Hematopoietic multipotent progenitor cell (in vitro differentiated cells): ENCODE results near the gene PPP6R2. TPM values are rescaled to one million over a fixed set of nuclear protein-coding genes. Genes with fewer than 3 reads are reported as not detected.
"Not testable (repeated sequence)": the region's sequence is repeated elsewhere in the genome, so short reads cannot be mapped to it uniquely, and the experiment has no call there.

Experiments used
- DNase-seq, 3 donors: peaks; one replicate each; pipeline ENCODE4 v3.0.0-alpha.2; 2011 to 2015; ENCODE audit warnings: low read depth in 2 of 3, low spot score in 2 of 3
- total RNA-seq: library from RNA; depleted of rRNA; stranded (reverse); fragments of >200 nt; gene quantifications from one replicate; pipeline ENCODE4 v1.2.3, GENCODE V29; 2012

Gene PPP6R2
- total RNA-seq, 1 donor = 70.3 TPM

DNA sequence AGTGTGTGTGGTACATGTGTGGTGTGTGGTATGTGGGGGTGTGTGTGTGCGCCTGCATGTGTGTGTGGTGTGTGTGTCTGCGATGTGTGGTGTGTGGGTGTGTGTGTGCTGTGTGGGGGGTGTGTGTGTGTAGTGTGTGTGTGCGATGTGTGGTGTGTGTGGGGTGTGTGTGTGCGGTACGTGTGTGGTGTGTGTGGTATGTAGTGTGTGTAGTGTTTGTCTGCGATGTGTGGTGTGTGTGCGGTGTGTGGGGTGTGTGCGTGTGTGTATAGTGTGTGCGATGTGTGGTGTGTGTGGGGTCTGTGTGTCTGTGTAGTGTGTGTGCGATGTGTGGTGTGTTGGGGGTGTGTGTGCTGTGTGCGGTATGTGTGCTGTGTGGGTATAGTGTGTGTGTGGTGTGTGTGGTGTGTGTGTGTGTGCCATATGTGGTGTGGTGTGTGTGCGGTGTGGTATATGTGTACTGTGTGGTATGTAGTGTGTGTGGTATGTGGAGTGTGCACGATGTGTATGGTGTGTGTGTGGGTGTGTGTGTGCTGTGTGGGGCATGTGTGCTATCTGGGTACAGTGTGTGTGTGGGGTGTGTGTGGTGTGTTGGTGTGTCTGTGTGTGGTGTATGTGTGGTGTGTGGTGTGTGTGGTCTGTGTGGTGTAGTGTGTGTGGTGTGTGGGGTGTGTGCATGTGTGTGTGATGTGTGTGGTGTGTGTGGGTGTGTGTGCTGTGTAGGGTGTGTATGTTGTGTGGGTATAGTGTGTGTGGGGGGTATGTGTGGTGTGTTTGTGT, 5.7 kb upstream of the PPP6R2 start:
- DNase-seq = no peak

- DNase-seq = no peak
Measured at GRCh38 chr22:50338042-50338573, 5.0 kb upstream of the PPP6R2 start.

- no peak for DNase-seq
Measured at GRCh38 chr22:50338860-50339462, 4.2 kb upstream of the PPP6R2 start.

- peak in 2 of 3 donors; percentile 24 to 41 for DNase-seq
Measured at GRCh38 chr22:50339945-50340879, 2.9 kb upstream of the PPP6R2 start.

DNA sequence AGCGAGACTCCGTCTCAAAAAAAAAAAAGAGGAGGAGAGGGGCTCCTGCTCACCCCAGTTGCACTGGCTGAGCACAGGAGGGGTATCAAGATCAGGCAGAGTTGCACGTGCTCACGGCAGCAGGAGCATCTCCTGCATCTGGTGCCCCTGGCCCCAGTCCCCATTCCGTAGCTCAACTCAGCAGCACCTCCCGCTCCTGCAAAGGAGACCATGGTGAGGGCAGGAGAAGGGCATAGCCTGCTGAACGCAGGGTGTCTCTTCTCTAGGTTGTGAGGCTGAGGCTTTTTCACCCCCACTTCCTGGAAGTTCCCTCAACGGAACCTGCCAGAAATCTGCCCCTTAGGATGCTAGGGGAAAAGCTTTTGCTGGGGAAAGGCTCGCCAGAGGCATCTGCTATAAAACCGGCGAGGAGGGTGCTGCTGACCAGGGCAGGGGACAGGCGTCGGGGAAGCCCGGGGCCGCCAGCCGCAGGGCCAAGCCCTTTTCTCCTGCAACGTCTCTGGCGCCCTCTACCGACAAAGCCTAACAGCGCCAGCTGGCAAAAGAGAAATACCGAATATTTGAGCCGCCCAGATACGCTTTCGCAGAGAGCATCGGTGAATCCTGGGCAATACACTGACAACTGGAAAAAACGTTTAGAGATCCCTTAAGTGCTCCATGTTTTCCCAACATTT, 1.0 kb upstream of the PPP6R2 start:
- peak; percentile 77 to 93 (median 84) for DNase-seq

DNA sequence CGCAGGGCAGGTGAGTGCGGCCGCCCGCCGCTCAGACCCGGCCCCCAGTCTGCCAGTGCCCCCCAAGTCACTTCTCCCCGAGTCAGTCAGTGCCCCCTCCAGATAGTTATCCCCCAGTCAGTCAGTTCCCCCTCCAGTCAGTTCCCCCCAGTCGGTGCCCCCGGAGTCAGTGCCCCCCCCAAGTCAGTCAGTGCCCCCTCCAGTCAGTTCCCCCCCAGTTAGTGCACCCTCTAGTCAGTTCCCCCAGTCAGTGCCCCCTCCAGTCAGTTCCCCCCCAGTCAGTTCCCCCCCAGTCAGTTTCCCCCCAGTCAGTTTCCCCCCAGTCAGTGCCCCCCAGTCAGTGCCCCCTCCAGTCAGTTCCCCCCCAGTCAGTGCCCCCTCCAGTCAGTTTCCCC, 411 bp downstream of the PPP6R2 start:
- DNase-seq = no peak

- no peak for DNase-seq
Measured at GRCh38 chr22:50346470-50346869, 3.3 kb downstream of the PPP6R2 start.

DNA sequence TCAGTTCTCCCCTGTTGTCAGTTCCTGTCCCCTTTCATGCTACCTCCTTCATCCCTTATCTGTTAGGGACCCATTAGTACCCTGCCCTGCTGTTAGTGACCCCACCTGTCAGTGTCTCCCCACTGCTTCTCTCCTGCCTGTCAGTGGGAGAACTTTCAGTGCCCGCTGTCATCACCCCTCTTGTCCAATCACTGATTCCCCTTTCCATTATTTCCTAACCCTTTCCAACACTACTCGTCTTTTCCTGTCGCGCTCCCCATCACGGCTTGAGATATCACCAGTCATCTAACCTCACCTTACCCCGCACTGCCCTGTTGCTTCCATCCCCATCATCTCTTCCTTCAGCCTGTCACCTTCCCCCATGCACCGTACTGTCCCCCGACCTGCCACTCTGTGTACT, 4.0 kb downstream of the PPP6R2 start:
- no peak for DNase-seq

GRCh38 chr22:50348058-50348457, 4.9 kb downstream of the PPP6R2 start:
- no peak for DNase-seq

DNA sequence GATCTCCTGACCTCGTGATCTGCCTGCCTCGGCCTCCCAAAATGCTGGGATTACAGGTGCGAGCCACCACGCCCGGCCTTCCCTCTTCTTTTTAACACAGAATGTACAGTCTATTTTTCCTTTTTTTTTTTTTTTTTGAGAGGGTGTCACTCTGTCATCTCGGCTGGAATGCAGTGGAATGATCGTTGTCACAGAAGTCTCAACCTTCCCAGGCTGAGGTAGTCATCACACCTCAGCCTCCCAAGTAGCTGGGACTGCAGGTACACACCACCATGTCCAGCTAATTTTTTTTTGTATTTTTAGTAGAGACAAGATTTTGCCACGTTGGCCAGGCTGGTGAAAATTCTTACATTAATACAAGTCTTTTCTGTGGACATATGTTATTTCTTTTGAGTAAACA, 13.1 kb downstream of the PPP6R2 start:
- DNase-seq = no peak

- no peak for DNase-seq
Measured at GRCh38 chr22:50357222-50357621, 14.1 kb downstream of the PPP6R2 start.

- DNase-seq = no peak
Measured at GRCh38 chr22:50357756-50358155, 14.6 kb downstream of the PPP6R2 start.

- DNase-seq = no peak
Measured at GRCh38 chr22:50360578-50360977, 17.5 kb downstream of the PPP6R2 start.

DNA sequence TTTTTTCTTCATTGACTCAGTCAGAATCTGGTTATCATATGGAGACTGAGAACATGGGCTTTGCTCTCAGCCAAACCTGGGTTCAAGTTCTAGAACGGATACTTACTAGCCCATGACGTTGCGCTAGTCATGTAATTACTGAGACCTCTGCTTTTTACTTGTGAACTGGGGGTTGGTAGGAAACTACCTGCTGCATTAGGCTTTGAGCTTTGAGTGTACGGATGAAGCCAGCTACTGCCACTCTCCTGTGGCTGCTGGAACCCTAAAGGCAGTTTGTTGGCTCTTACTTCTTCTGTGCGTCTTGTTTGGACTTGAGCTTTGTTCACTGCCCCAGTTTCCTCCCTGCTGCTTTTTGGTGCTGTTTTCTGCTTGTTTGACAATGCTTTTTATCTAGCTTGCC, 18.1 kb downstream of the PPP6R2 start:
- DNase-seq = no peak

- DNase-seq = no peak
Measured at GRCh38 chr22:50361688-50362087, 18.6 kb downstream of the PPP6R2 start.

DNA sequence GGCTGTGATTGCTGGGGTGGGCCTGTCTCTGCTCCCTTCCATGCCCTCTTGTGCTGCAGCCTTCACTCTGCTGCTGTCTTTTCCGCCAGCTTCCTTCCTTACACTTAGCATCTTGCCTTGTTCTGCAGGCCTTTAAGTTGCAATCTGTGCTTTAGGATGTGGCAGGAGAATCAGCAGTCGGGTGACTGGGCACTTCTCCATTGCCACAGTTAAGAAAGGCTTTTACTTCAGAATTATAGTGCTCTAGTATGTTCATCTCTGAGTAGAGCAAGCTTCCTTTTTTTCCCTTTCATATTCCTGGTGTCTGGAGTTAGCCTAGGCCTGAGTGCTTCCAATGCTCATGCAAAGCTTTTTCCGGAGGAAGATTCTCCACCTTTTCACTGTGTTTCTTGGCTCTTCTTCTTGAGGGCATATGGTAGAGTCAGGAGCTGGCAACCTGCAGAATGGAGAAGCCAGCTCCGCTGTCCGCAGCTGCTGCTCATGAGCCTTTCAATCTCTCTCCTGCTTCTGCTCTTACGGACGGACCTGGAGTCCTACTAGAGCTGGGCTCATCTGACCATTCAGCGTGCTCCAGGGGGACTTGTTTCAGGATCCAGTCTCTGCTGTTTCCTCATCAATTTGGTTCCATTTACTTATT, 20.2 kb downstream of the PPP6R2 start:
- peak in 1 of 3 donors; percentile 21 for DNase-seq

- not testable (repeated sequence) for DNase-seq
Measured at GRCh38 chr22:50363803-50364194, 20.7 kb downstream of the PPP6R2 start.

DNA sequence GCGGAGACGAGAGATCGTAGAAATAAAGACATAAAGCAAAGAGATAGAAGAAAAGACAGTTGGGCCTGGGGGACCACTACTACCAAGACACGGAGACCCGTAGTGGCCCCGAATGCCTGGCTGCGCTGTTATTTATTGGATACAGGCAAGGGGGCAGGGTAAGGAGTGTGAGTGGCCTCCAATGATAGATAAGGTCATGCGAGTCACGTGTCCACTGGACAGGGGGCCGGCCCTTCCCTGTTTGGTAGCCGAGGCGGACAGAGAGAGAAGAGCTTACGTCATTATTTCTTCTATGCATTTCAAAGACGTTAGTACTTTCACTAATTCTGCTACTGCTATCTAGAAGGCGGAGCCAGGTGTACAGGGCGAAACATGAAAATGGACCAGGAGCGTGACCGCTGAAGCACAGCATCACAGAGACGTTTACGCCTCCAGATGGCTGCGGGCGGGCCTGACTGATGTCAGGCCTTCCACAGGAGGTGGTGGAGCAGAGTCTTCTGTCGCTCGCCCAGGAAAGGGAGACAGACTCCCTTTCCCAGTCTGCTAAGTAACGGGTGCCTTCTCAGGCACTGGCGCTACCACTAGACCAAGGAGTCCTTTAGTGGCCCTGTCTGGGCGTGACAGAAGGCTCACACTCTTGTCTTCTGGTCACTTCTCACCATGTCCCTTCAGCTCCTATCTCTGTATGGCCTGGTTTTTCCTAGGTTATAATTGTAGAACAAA, 24.8 kb downstream of the PPP6R2 start:
- DNase-seq = no peak

- no peak for DNase-seq
Measured at GRCh38 chr22:50371101-50371648, 28.0 kb downstream of the PPP6R2 start.
